Measurements from ENCODE around the gene ZNFX1.

ZNFX1 gene

GRCh38 chr20:49291200-49291599, 13.3 kb upstream of the ZNFX1 start:
- no peak for DNase-seq

- DNase-seq = no peak
Observed at GRCh38 chr20:49290608-49291191, 12.8 kb upstream of the ZNFX1 start.

GRCh38 chr20:49288784-49289696, 11.2 kb upstream of the ZNFX1 start:
- DNase-seq = no peak

- DNase-seq = no peak
Observed at GRCh38 chr20:49288250-49288751, 10.4 kb upstream of the ZNFX1 start.

GRCh38 chr20:49287555-49288249, 9.8 kb upstream of the ZNFX1 start:
- no peak for DNase-seq

- no peak for DNase-seq
Observed at GRCh38 chr20:49286689-49287551, 9.1 kb upstream of the ZNFX1 start.

- no peak for DNase-seq
Observed at GRCh38 chr20:49285813-49286494, 8.1 kb upstream of the ZNFX1 start.

- DNase-seq = no peak
Observed at GRCh38 chr20:49285233-49285668, 7.4 kb upstream of the ZNFX1 start.

GRCh38 chr20:49284818-49285217, 7.0 kb upstream of the ZNFX1 start:
- DNase-seq = no peak

- DNase-seq = no peak
Observed at GRCh38 chr20:49283703-49284625, 6.1 kb upstream of the ZNFX1 start.

- DNase-seq = no peak
Observed at GRCh38 chr20:49283176-49283702, 5.4 kb upstream of the ZNFX1 start.

GRCh38 chr20:49282584-49283171, 4.8 kb upstream of the ZNFX1 start:
- DNase-seq = no peak

GRCh38 chr20:49281913-49282467, 4.1 kb upstream of the ZNFX1 start:
- DNase-seq = no peak

- DNase-seq = no peak
Observed at GRCh38 chr20:49281059-49281912, 3.4 kb upstream of the ZNFX1 start.

- DNase-seq = no peak
Observed at GRCh38 chr20:49280463-49281058, 2.7 kb upstream of the ZNFX1 start.

- DNase-seq = no peak
Observed at GRCh38 chr20:49279677-49280462, 2.0 kb upstream of the ZNFX1 start.
